ENCODE measurements around the gene C22orf23. TPM values are rescaled to one million over a fixed set of nuclear protein-coding genes. Genes with fewer than 3 reads are reported as not detected.
A peak's percentile ranks its signal among the peaks of the same experiment; 100 is the strongest.

Gene C22orf23
- total and polyA plus RNA-seq, 9 of the 15 experiments (the other 6 are each of a cell fraction or from before 2014, with no cell fraction given): 0.25 to 1.0 (median 0.53) TPM

DNA sequence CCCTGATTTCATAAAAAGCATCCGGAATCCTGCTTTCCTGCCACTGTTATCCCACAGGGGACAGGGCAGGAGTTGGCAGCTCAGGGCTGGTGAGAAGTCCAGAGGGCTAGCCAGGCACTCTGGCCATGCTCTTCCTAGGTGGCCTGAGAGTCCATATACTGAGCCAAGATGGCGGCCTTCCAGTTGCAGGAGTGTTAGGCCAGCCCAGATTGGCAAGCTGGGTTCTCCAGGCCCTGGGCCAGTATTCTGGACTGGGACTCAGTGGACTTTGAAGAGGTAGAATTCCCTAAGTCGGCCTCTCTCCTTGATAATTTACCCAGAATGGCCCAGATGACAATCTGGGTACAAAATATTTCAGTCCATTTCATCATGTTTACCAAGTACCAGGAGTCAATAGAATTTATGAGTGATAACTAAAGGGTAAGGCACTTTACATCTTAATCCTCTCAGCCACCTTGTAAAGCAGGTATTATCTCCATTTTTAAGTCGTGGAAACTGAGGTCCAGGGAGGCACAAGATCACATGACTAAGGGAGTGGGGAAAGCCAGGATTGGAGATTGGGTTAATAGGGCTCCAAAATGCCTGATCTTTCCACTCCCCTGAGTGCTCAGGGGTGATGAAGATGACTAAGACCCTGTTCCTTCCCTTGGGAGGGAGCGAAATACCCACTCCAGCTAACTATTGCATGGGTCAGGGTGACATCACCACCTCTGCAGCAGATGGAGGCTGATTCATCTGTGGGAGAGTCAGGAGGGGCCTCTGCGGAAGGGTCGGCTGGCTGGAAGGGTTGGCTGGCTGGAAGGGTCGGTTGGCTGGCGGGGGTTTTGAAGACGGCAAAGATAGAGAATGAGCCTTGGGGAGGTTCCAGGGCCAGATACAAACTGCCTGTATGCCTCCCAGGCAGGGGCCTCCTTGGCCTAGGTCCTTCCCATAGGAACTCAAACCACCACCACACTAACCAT, 48.5 kb downstream of the C22orf23 start (continued):
- TF ChIP-seq, protein P1, sequence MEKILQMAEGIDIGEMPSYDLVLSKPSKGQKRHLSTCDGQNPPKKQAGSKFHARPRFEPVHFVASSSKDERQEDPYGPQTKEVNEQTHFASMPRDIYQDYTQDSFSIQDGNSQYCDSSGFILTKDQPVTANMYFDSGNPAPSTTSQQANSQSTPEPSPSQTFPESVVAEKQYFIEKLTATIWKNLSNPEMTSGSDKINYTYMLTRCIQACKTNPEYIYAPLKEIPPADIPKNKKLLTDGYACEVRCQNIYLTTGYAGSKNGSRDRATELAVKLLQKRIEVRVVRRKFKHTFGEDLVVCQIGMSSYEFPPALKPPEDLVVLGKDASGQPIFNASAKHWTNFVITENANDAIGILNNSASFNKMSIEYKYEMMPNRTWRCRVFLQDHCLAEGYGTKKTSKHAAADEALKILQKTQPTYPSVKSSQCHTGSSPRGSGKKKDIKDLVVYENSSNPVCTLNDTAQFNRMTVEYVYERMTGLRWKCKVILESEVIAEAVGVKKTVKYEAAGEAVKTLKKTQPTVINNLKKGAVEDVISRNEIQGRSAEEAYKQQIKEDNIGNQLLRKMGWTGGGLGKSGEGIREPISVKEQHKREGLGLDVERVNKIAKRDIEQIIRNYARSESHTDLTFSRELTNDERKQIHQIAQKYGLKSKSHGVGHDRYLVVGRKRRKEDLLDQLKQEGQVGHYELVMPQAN (IDR thresholded peaks at IDR 0.05; ENCODE audit: borderline replicate concordance): no peak
- TF ChIP-seq, protein P2, sequence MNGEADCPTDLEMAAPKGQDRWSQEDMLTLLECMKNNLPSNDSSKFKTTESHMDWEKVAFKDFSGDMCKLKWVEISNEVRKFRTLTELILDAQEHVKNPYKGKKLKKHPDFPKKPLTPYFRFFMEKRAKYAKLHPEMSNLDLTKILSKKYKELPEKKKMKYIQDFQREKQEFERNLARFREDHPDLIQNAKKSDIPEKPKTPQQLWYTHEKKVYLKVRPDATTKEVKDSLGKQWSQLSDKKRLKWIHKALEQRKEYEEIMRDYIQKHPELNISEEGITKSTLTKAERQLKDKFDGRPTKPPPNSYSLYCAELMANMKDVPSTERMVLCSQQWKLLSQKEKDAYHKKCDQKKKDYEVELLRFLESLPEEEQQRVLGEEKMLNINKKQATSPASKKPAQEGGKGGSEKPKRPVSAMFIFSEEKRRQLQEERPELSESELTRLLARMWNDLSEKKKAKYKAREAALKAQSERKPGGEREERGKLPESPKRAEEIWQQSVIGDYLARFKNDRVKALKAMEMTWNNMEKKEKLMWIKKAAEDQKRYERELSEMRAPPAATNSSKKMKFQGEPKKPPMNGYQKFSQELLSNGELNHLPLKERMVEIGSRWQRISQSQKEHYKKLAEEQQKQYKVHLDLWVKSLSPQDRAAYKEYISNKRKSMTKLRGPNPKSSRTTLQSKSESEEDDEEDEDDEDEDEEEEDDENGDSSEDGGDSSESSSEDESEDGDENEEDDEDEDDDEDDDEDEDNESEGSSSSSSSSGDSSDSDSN (IDR thresholded peaks at IDR 0.05; ENCODE audit: borderline replicate concordance in 1 of 2, low read depth in 2 of 2, low read length in 2 of 2): 0 out of 4 replicates have a peak, but pooled peaks of 1 of the 2 experiments have one; percentile 44
- TF ChIP-seq ZNF24 (IDR thresholded peaks at IDR 0.05) (no peak), GABPA (tag; conservative IDR thresholded peaks at IDR 0.05; ENCODE audit: low read depth) (0 out of 2 replicates have a peak, but pooled peaks have one; percentile 18), PYGO2 (tag; IDR thresholded peaks at IDR 0.05) (peak; percentile 15; the same call in 1 of the 2 replicates), CREB1 (IDR thresholded peaks at IDR 0.05) (no peak), CREB1 (CRISPR knock-in tag; IDR thresholded peaks at IDR 0.05) (no peak), NR3C1 (CRISPR knock-in tag; IDR thresholded peaks at IDR 0.05) (no peak), HMGN3 (IDR thresholded peaks at IDR 0.05; ENCODE audit: borderline replicate concordance, extremely low read depth, insufficient read length, low read depth, low read length) (no peak), RBM25 (IDR thresholded peaks at IDR 0.05; ENCODE audit: low read depth, low read length, severe bottlenecking) (no peak), ELF4 (CRISPR knock-in tag; IDR thresholded peaks at IDR 0.05) (no peak), RFX5 (IDR thresholded peaks at IDR 0.05; ENCODE audit: low read depth, low read length) (no peak), TAF9B (IDR thresholded peaks at IDR 0.05; ENCODE audit: partially characterized antibody) (peak; percentile 50)
- TF ChIP-seq, protein P3, sequence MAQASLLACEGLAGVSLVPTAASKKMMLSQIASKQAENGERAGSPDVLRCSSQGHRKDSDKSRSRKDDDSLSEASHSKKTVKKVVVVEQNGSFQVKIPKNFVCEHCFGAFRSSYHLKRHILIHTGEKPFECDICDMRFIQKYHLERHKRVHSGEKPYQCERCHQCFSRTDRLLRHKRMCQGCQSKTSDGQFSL (CRISPR knock-in tag; IDR thresholded peaks at IDR 0.05): no peak
- TF ChIP-seq, protein P3 (tag; IDR thresholded peaks at IDR 0.05): no peak
- TF ChIP-seq, protein P4, sequence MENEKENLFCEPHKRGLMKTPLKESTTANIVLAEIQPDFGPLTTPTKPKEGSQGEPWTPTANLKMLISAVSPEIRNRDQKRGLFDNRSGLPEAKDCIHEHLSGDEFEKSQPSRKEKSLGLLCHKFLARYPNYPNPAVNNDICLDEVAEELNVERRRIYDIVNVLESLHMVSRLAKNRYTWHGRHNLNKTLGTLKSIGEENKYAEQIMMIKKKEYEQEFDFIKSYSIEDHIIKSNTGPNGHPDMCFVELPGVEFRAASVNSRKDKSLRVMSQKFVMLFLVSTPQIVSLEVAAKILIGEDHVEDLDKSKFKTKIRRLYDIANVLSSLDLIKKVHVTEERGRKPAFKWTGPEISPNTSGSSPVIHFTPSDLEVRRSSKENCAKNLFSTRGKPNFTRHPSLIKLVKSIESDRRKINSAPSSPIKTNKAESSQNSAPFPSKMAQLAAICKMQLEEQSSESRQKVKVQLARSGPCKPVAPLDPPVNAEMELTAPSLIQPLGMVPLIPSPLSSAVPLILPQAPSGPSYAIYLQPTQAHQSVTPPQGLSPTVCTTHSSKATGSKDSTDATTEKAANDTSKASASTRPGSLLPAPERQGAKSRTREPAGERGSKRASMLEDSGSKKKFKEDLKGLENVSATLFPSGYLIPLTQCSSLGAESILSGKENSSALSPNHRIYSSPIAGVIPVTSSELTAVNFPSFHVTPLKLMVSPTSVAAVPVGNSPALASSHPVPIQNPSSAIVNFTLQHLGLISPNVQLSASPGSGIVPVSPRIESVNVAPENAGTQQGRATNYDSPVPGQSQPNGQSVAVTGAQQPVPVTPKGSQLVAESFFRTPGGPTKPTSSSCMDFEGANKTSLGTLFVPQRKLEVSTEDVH (IDR thresholded peaks at IDR 0.05; ENCODE audit: low read depth, partially characterized antibody): no peak
- TF ChIP-seq, protein P5, sequence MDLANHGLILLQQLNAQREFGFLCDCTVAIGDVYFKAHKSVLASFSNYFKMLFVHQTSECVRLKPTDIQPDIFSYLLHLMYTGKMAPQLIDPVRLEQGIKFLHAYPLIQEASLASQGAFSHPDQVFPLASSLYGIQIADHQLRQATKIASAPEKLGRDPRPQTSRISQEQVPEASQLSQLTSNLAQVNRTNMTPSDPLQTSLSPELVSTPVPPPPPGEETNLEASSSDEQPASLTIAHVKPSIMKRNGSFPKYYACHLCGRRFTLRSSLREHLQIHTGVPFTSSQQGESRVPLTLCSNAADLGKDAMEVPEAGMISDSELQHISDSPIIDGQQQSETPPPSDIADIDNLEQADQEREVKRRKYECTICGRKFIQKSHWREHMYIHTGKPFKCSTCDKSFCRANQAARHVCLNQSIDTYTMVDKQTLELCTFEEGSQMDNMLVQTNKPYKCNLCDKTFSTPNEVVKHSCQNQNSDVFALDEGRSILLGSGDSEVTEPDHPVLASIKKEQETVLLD (IDR thresholded peaks at IDR 0.05): no peak

Data from K562 (cell line).